ENCODE results near the gene RAB13.

- TF ChIP-seq EZH2 (IDR thresholded peaks at IDR 0.05; ENCODE audit: insufficient read depth, low read length) (no peak), CTCF (IDR thresholded peaks at IDR 0.05; ENCODE audit: insufficient read depth, low read depth, low read length) (no peak)
These were observed 22.9 kb downstream of the RAB13 start, which contains the start of gene SLC39A1 for GRCh38 chr1:153963030-153963849.
